K562 (cell line): ENCODE measurements around the gene EVL. TPM values are rescaled to one million over a fixed set of nuclear protein-coding genes. Genes with fewer than 3 reads are reported as not detected.
"Not testable (repeated sequence)": the region's sequence is repeated elsewhere in the genome, so short reads cannot be mapped to it uniquely, and the experiment has no call there.

Experiments used
- ATAC-seq: fragments of 200-7000 bp; cut with Tn5 transposase; 3 replicates; pipeline ENCODE4 v1.9.1; 2020; ENCODE audit warnings: moderate library complexity
- BruUV-seq: library from RNA; stranded (reverse); fragments of 400-500 nt; replicated peaks from 2 replicates; lab custom pipeline; 2021; lab: Mats Ljungman, UMichigan
- CTCF ChIA-PET: fragments of 300-600 bp; formaldehyde crosslinking; extraction: SDS; loops from one replicate; lab custom pipeline; 2021; ENCODE audit warnings: low intra/inter-chr PET ratio; lab: Yijun Ruan, JAX
- POLR2A ChIA-PET: fragments of 300-600, 350-650 bp; sonication (Branson Sonifier 250); formaldehyde crosslinking; extraction: SDS; loops from one replicate; lab custom pipeline; 2021; ENCODE audit warnings: antibody characterized with exemption, inconsistent platforms; lab: Yijun Ruan, JAX
- DNase-seq, 4 experiments: peaks; one replicate each; pipeline versions ENCODE4 v3.0.0 to v3.0.0-alpha.2; 2011 to 2018; ENCODE audit warnings: low spot score in 3 of 4, mixed read lengths in 3 of 4; ENCODE audit errors: extremely low read depth in 1 of 4
- FAIRE-seq: peaks from 2 replicates; lab custom pipeline; 2011; peaks lifted over from hg19 to GRCh38; lab: Jason Lieb, UNC
- H2AFZ ChIP-seq: 2 replicates; pipeline ENCODE4 v1.6.0; 2011; ENCODE audit warnings: low read depth, low read length, control low read depth, inconsistent platforms
- H3K27ac ChIP-seq: fragments of 200-600 bp; 3 replicates; pipeline ENCODE4 v1.8.0; 2011; ENCODE audit warnings: low read depth, mild to moderate bottlenecking, control low read depth, inconsistent platforms, low read length, moderate library complexity, mixed read lengths; ENCODE audit errors: extremely low read depth
- H3K27me3 ChIP-seq, 2 experiments: fragments of 300-600 bp in 1 of 2; 2 replicates in 1 of 2; 3 replicates in 1 of 2; pipeline versions ENCODE4 v1.6.0 to v1.8.0; 2011; ENCODE audit warnings: inconsistent platforms in 2 of 2, low read length in 2 of 2, mild to moderate bottlenecking in 1 of 2, mixed read lengths in 1 of 2, moderate library complexity in 1 of 2; ENCODE audit not compliant: control insufficient read depth in 2 of 2, insufficient read depth in 2 of 2
- H3K36me3 ChIP-seq: fragments of 300-600 bp; 3 replicates; pipeline ENCODE4 v1.8.0; 2011; ENCODE audit warnings: mild to moderate bottlenecking, low read length, inconsistent platforms; ENCODE audit not compliant: control insufficient read depth, insufficient read depth
- H3K4me1 ChIP-seq, 2 experiments: fragments of 200-600 bp in 1 of 2; replicated peaks in 1 of 2; 2 replicates in 1 of 2; 3 replicates in 1 of 2; pipeline versions ENCODE4 v1.5.1 to v1.8.0; 2011; ENCODE audit warnings: inconsistent platforms in 2 of 2, low read length in 2 of 2, mild to moderate bottlenecking in 1 of 2, mixed read lengths in 1 of 2, moderate library complexity in 1 of 2; ENCODE audit not compliant: control insufficient read depth in 2 of 2, insufficient read depth in 2 of 2
- H3K4me2 ChIP-seq: 2 replicates; pipeline ENCODE4 v1.6.1; 2011; ENCODE audit warnings: low read length, control low read depth, inconsistent platforms, mixed read lengths; ENCODE audit not compliant: insufficient read depth
- H3K4me3 ChIP-seq: fragments of 200-600 bp; sonication (generic), shearing (Covaris generic); 2 replicates; pipeline ENCODE4 v1.5.1; 2016; ENCODE audit warnings: control low read depth, inconsistent platforms
- H3K79me2 ChIP-seq: fragments of 200-600 bp; 3 replicates; pipeline ENCODE4 v1.8.0; 2011; ENCODE audit warnings: low read length, inconsistent platforms; ENCODE audit not compliant: control insufficient read depth, insufficient read depth
- H3K9ac ChIP-seq, 2 experiments: 2 replicates each; pipeline versions ENCODE4 v1.6.0 to v1.6.1; 2011; ENCODE audit warnings: low read depth in 2 of 2, low read length in 2 of 2, control low read depth in 1 of 2, inconsistent platforms in 1 of 2, mild to moderate bottlenecking in 1 of 2, mixed read lengths in 1 of 2; ENCODE audit not compliant: insufficient read depth in 1 of 2
- H3K9me1 ChIP-seq: one replicate; pipeline ENCODE4 v1.6.0; 2011; ENCODE audit warnings: inconsistent platforms, mild to moderate bottlenecking, low read length, moderate library complexity; ENCODE audit not compliant: control insufficient read depth, insufficient read depth
- H3K9me3 ChIP-seq: replicated peaks from 2 replicates; pipeline ENCODE4 v1.5.1; 2011; ENCODE audit warnings: low read depth, low read length, inconsistent platforms; ENCODE audit not compliant: control insufficient read depth, insufficient read depth
- H4K20me1 ChIP-seq: replicated peaks from 2 replicates; pipeline ENCODE4 v1.6.1; 2011; ENCODE audit warnings: low read length, inconsistent platforms, mixed read lengths; ENCODE audit not compliant: control insufficient read depth, insufficient read depth
- ADNP ChIP-seq: fragments of 200-800 bp; sonication (Bioruptor generic); IDR thresholded peaks from 2 replicates; pipeline ENCODE4 v1.6.1; 2016; ENCODE audit warnings: missing genetic modification characterization, missing compliant biosample characterization
- BCOR ChIP-seq: fragments of 450-650 bp; IDR thresholded peaks from 2 replicates; pipeline ENCODE4 v1.6.1; 2016
- GATAD2A ChIP-seq: fragments of 450-650 bp; IDR thresholded peaks from 2 replicates; pipeline ENCODE4 v1.6.1; 2017
- GTF3C2 ChIP-seq: IDR thresholded peaks from 3 replicates; pipeline ENCODE4 v1.6.1; 2011; ENCODE audit warnings: borderline replicate concordance, mild to moderate bottlenecking, moderate library complexity; ENCODE audit not compliant: insufficient read length; ENCODE audit errors: extremely low read depth
- PPARD ChIP-seq: fragments of 250-450 bp; sonication (Bioruptor Pico); IDR thresholded peaks from 2 replicates; pipeline ENCODE4 v1.8.0; 2022; ENCODE audit warnings: inconsistent platforms, mild to moderate bottlenecking, moderate library complexity
- RNF2 ChIP-seq: sonication (generic); IDR thresholded peaks from 2 replicates; pipeline ENCODE4 v1.6.1; 2016
- ZNF766 ChIP-seq: fragments of 200-800 bp; sonication (Bioruptor generic); conservative IDR thresholded peaks from 2 replicates; pipeline ENCODE4 v1.6.1; 2016; ENCODE audit warnings: missing genetic modification characterization, missing compliant biosample characterization
- WGBS: fragments of 100-300 bp; shearing (Covaris generic); methylation state at CpG from one replicate; pipeline ENCODE4 v1.1.6; 2016; ENCODE audit warnings: low coverage, mixed read lengths; ENCODE audit not compliant: insufficient coverage; ENCODE audit errors: missing lambda C conversion rate; 5-methylcytosine and 5-hydroxymethylcytosine counted together
- in situ Hi-C: fragments of 300-500 bp; cut with MboI; formaldehyde crosslinking; loops from 4 replicates; pipeline ENCODE4 v1.15.0; 2018; ENCODE audit warnings: inconsistent platforms, mixed read lengths
- intact Hi-C: fragments of 100-400 bp; cut with micrococcal nuclease; formaldehyde crosslinking; loops from 2 replicates; pipeline ENCODE4 v1.14.2; 2022
- polyA plus RNA-seq, 8 experiments: library from polyadenylated mRNA; depleted of rRNA in 4 of 8; stranded (reverse) in 5 of 8; unstranded in 3 of 8; fragments of >200 nt; fragmentation: Nextera tagmentation in 2 of 8; fragmentation: Illumina TruSeq in 1 of 8; extraction: Ambion mirVana in 2 of 8; extraction: Trizol in 1 of 8; gene quantifications; 2 replicates each; pipeline versions ENCODE4 v1.2.1 to v1.2.3, GENCODE V29; 2011 to 2014; ENCODE audit warnings: inconsistent platforms in 1 of 8, missing spikeins in 1 of 8
- total RNA-seq, 7 experiments: library from RNA; depleted of rRNA in 6 of 7; stranded (reverse); fragments of >200 nt in 6 of 7; fragmentation: Illumina TruSeq in 2 of 7; extraction: Trizol in 2 of 7; gene quantifications; 2 replicates each; pipeline versions ENCODE4 v1.2.1 to v1.2.3, GENCODE V29; 2011 to 2021; ENCODE audit warnings: low replicate concordance in 1 of 7

EVL gene
- total and polyA plus RNA-seq, 9 of the 15 experiments (the other 6 are each of a cell fraction or from before 2014, with no cell fraction given) = 2.9 to 43.4 (median 23.9) TPM

GRCh38 chr14:100028990-100029677 is 36.1 kb upstream of the EVL start (continued):
- TF ChIP-seq GTF3C2 (no peak), RNF2 (no peak), PPARD (CRISPR knock-in tag) (no peak), ZNF766 (CRISPR knock-in tag) (no peak), GATAD2A (no peak)

GRCh38 chr14:100030006-100030405 is 35.2 kb upstream of the EVL start:
- FAIRE-seq = not testable (repeated sequence)

More at GRCh38 chr14:100030006-100030405, 35.2 kb upstream of the EVL start:
- H3K36me3 ChIP-seq, H3K79me2 ChIP-seq, H3K9me3 ChIP-seq, H3K9me1 ChIP-seq, DNase-seq, H4K20me1 ChIP-seq, CTCF ChIA-PET, H3K27ac ChIP-seq, BruUV-seq, H3K9ac ChIP-seq, in situ Hi-C loops, H2AFZ ChIP-seq, H3K4me2 ChIP-seq, H3K4me1 ChIP-seq, intact Hi-C loops, ATAC-seq, H3K4me3 ChIP-seq, H3K27me3 ChIP-seq: not testable (repeated sequence)
- 90% methylated on average over 8 of the region's 13 CpGs for WGBS
- POLR2A ChIA-PET = interaction anchor here (0.6 to 2.0 kb wide), 3 partner anchors 10 to 514 kb away, joined by 3 to 5 read pairs (median 4); no protein-coding TSS in a partner anchor
- TF ChIP-seq ADNP (0 out of 2 replicates have a peak, but pooled peaks have one; percentile 23), BCOR (peak; percentile 48; the same call in 1 of the 2 replicates)
